Right renal cortex interstitium (tissue), 3 donors: ENCODE results near the gene TUBGCP3. TPM values are rescaled to one million over a fixed set of nuclear protein-coding genes. Genes with fewer than 3 reads are reported as not detected.

Experiments used
- DNase-seq, 3 donors: peaks; one replicate each; pipeline ENCODE4 v3.0.0-alpha.2; 2013; ENCODE audit warnings: low read depth in 3 of 3, low spot score in 2 of 3
- polyA plus RNA-seq, 3 donors: library from polyadenylated mRNA; unstranded; fragments of 120-200 nt; gene quantifications; one replicate each; pipeline ENCODE4 v1.2.1, GENCODE V29; 2013; ENCODE audit not compliant: insufficient read length in 3 of 3

Gene TUBGCP3
- polyA plus RNA-seq, 3 donors = 29.5 to 32.5 (median 30.7) TPM

- no peak for DNase-seq
Measured at GRCh38 chr13:112455476-112456059, 132.4 kb downstream of the TUBGCP3 start.

DNA sequence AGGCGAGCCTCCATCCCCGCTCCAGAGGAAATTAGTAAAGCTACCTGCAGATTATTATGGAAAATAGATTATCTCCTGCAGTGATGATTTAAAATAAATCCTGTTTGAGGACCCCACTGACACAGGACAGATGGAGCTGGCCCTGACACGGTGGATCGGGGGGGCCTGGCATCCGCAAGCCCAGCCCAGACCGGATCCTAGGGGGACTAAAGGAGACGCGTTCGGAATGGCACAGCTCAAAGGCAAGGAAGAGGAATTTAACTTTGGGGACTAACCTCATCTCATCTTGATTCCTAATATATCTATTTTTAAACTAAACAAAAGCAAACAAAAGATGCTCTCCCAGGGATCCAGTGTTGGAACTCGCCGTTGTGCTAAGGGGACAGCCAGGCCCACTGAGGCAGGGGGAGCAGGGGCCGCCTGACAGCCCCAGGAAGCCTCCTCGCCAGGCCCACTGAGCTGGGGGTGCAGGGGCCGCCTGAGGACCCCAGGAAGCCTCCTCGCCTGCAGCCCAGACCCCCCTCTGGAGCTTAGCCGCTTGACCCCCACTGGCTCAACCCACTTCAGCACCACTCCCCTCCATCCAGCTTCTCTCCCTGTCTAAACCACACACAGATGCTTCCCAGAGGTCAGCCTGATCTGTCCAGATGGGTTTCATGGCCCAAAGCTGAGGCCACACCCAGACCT, 133.2 kb downstream of the TUBGCP3 start:
- no peak for DNase-seq

DNA sequence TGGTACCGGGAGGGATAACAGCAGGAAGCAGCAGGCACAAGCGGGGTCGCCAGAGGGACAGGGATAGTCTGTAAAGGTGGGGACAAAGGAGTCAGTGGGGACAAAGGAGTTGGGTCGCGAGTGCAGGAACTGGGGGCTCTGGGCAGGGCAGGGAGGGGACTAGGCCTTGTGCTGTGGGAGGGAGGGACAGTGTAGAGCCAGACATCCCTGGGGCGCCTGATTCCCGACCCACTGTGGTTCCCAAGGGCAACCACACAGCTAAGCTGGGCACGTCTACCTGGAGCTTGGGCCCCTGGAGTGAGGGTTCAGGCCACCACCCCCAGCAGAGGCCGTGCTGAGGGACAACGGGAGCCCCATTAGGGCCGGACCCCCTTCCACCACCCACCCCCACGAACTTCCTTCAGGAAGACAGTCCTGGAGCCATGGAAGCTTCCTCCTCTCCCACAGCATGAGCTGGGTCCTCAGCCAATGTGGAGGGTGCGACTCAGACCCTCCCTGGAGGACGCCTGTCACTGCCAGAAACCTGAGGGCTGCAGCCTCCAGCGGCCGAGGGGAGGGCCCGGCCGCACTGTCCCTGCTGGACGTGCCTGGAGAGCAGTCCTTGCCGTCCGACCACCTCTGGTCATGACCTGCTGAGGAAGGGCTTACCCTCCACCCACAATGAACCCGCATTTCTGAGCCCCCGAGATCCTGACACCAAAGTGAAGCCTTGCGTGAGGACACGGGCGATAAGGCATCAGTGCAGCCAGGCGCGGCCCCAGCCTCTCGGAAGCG, 133.9 kb downstream of the TUBGCP3 start:
- no peak for DNase-seq

- DNase-seq = no peak
Measured at GRCh38 chr13:112453207-112453829, 134.6 kb downstream of the TUBGCP3 start.

- DNase-seq = no peak
Measured at GRCh38 chr13:112452380-112453206, 135.4 kb downstream of the TUBGCP3 start.

- DNase-seq = no peak
Measured at GRCh38 chr13:112451512-112452379, 136.2 kb downstream of the TUBGCP3 start.

- DNase-seq = no peak
Measured at GRCh38 chr13:112450904-112451240, 137.1 kb downstream of the TUBGCP3 start.

GRCh38 chr13:112450118-112450903, 137.6 kb downstream of the TUBGCP3 start:
- no peak for DNase-seq

DNA sequence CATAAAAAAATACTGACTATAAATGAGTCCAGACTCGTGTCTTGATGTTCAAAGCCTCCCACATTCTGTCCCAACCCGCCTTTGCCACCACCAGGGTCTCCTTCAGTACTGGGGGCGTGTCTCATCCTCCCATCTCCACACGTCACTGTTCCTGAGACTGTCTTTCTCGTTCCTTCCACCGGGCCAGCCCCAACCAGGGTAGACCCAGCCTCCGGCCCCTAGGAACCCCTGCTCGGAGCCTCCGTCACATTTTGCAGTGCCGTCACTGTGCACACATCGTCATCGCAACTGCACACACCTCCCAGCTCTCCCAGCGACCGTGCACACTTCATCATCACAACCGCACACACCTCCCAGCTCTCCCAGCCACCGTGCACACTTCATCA, 138.4 kb downstream of the TUBGCP3 start:
- no peak for DNase-seq

DNA sequence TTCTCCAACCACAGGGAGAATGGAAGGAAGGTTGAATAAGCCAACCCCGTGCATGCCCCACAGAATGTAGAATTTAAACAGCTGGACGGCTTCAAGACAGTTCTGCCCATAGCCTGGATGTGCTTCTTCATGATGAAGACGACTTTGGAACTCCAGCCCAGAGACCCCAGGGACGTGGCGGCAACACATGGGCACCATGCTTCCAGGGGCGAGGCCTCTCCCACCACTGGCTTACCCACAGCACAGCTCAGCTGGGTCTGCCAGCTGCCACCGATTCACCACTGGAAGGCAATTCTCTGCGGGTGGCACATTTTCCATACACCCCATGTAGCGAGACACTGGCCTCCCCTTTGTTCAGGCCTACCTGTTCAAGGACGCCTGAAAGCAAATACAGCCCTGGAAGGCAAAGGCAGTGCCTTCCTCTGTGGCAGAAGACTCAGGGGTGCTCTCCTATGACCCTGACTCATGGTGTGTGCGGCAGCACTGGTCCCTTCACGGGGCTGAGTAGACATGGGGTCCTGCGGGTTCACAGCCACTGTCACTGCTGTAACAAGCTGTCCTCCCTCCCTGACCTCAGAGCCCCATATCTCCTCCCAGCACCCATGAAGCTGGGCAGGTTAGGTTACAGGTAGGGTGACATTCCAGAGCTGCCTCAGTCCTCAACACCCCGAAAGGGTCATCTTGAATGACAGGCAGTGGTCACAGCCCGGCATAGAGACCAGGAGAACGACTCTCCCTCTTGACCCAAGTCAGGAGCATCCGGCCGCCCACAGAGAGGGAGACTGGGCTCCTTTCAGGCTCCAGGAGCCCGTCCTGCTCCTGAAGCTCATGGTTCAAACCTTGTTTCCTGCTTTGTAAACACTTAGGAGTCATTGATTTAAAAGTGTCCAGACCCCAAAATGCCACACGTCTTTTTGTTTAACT, 139.1 kb downstream of the TUBGCP3 start:
- DNase-seq = no peak

GRCh38 chr13:112447761-112448603, 140.0 kb downstream of the TUBGCP3 start:
- DNase-seq = no peak

DNA sequence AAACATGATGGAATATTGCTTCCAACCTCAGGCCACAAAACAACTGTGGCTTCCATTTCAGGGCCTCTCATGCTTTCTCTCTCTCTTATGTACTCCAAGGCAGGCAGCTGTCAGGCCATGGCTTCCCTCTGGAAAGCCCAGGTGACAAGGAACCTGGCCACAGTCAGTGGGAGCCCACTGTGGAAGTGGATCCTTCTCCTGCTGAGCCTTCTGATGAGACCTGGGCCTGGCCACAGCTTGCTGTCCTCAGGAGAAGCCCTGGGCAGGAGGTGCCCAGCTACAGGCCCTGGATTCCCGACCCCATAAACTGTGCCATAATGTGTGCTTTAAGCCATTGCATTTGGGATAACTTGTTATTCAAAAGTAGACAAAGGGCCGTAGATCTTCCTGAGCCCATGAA, 140.6 kb downstream of the TUBGCP3 start:
- DNase-seq = no peak

DNA sequence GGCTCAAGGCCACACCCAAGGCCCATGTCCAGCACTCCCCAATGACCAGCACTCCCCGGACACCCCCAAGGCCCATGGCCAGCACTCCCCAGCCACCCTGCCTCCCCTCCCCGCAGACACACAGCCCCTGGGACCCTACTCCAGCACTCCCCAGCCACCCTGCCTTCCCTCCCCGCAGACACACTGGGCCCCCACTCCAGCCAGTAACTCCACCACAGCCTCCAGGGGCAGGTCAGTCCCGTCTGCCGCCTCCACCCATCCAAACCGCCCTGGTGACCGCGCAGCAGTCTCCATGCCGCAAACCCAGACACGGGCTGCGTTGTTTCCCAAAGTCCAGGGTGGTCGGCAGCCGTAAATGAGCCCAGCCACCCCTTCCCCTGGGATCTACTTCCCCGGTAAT, 141.1 kb downstream of the TUBGCP3 start:
- no peak for DNase-seq

GRCh38 chr13:112446347-112446861, 141.5 kb downstream of the TUBGCP3 start:
- DNase-seq = no peak

GRCh38 chr13:112445411-112446271, 142.3 kb downstream of the TUBGCP3 start:
- DNase-seq = no peak
